C4-2B (cell line): ENCODE results near the gene SNCAIP.
"Not testable (repeated sequence)": the region's sequence is repeated elsewhere in the genome, so short reads cannot be mapped to it uniquely, and the experiment has no call there.

Experiments used
- H3K27ac ChIP-seq: fragments of 450-650 bp; 2 replicates; pipeline ENCODE4 v1.5.1; 2017
- CTCF ChIP-seq: fragments of 450-650 bp; conservative IDR thresholded peaks from 2 replicates; pipeline ENCODE4 v1.5.1; 2017; ENCODE audit warnings: mild to moderate bottlenecking
- ZFX ChIP-seq: fragments of 450-650 bp; IDR thresholded peaks from 2 replicates; pipeline ENCODE4 v1.6.1; 2017

The SNCAIP gene

GRCh38 chr5:122350496-122350895 is 38.5 kb downstream of the SNCAIP start:
- TF ChIP-seq CTCF (no peak), ZFX (no peak)
- no peak overlapping the region for H3K27ac ChIP-seq

GRCh38 chr5:122351416-122352157 is 39.5 kb downstream of the SNCAIP start:
- no peak overlapping the region for H3K27ac ChIP-seq
- TF ChIP-seq ZFX (no peak), CTCF (no peak)

GRCh38 chr5:122352331-122352730 is 40.3 kb downstream of the SNCAIP start:
- H3K27ac ChIP-seq: no peak overlapping the region
- no peak for TF ChIP-seq ZFX
- no peak for TF ChIP-seq CTCF

GRCh38 chr5:122353361-122353760 is 41.3 kb downstream of the SNCAIP start:
- H3K27ac ChIP-seq: not testable (repeated sequence)

GRCh38 chr5:122354293-122354692 is 42.3 kb downstream of the SNCAIP start:
- TF ChIP-seq CTCF (no peak), ZFX (no peak)
- H3K27ac ChIP-seq: no peak overlapping the region

GRCh38 chr5:122355324-122355723 is 43.3 kb downstream of the SNCAIP start:
- TF ChIP-seq CTCF (no peak), ZFX (no peak)
- H3K27ac ChIP-seq: no peak overlapping the region

- TF ChIP-seq CTCF (no peak), ZFX (no peak)
- H3K27ac ChIP-seq: no peak overlapping the region
Observed at GRCh38 chr5:122356855-122357254, 44.8 kb downstream of the SNCAIP start.

- H3K27ac ChIP-seq: no peak overlapping the region
- TF ChIP-seq CTCF (no peak), ZFX (no peak)
Observed at GRCh38 chr5:122358372-122358979, 46.4 kb downstream of the SNCAIP start.
